A549 treated with dexamethasone at 1 μM for 4 hours (cell line): ENCODE results near the gene BOD1L2. TPM values are rescaled to one million over a fixed set of nuclear protein-coding genes. Genes with fewer than 3 reads are reported as not detected.

Experiments
- total RNA-seq: library from RNA; stranded (reverse); fragments of 200-300 nt; extraction: Qiagen RNA extraction; gene quantifications from 5 replicates; pipeline ENCODE4 v1.2.3, GENCODE V29; 2022

Gene BOD1L2
- total RNA-seq = not detected in 5 replicates

DNA sequence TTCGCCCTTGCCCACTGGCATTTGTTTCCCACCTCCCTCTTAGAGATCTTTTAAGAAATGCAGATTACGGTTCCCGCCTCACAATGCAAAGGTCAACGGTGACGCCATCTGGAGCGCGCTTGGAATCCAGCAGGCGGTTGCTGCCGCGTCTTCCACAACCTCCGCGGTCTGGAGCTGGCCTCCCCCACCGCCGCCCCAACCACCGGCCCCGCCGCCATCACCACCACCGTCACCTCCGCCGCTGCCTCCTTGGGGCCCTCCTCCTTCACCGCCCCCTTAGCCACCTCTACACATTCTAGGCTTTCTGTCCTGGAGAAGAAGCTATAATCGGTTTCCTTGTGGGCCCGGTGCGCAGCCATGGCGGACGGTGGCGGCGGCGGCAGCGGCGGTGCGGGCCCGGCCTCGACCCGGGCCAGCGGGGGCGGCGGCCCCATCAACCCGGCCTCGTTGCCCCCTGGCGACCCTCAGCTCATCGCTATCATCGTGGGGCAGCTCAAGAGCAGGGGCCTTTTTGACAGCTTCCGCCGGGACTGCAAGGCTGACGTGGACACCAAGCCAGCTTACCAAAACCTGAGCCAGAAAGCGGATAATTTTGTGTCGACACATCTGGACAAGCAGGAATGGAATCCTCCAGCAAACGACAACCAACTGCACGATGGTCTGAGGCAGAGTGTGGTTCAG, at the start of gene BOD1L2:
TSS of gene BOD1L2 (plus strand) at position 132 of the 681 bp plus-strand sequence. CDS start at position 358, 226 bp downstream.

Other genes starting within 250 kb of the BOD1L2 start
- gene ST8SIA3, start 205.5 kb downstream of the BOD1L2 start, total RNA-seq = not detected in 5 replicates